GM12864 (cell line): ENCODE data around the gene AKAP7.
"Not testable (repeated sequence)": the region's sequence is repeated elsewhere in the genome, so short reads cannot be mapped to it uniquely, and the experiment has no call there.

Source experiments
- DNase-seq: peaks from one replicate; pipeline ENCODE4 v3.0.0-alpha.2; 2011; ENCODE audit warnings: low read depth
- H3K4me3 ChIP-seq: 2 replicates; pipeline ENCODE4 v1.5.1; 2011; ENCODE audit warnings: mild to moderate bottlenecking, low read depth, low read length, control low read depth
- TF ChIP-seq, protein P1 (sequence below): IDR thresholded peaks from 2 replicates; pipeline ENCODE4 v1.5.1; 2011; ENCODE audit warnings: low read depth, mild to moderate bottlenecking, moderate library complexity, low read length, control low read depth, inconsistent platforms; ENCODE audit errors: missing control alignments

The AKAP7 gene

DNA sequence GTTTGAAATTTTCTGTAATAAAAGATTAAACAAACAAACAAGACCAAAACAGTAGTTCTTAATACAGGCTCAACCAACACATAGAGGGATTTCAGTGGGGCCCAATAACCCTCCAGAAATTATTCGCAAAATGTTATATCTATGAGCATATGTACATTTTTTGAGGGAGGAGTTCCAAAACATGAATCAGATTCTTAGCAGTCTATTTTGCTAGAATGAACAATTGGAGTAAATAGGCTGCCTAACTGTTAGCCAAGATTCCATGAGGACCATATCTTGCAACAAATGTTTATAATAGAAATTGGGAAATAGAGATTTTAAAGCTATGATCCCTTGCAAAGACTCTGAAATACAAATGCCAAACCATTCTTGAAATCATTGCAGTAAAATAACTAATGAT is 186.3 kb downstream of the AKAP7 start:
- H3K4me3 ChIP-seq: no peak overlapping the region
- TF ChIP-seq, protein P1, sequence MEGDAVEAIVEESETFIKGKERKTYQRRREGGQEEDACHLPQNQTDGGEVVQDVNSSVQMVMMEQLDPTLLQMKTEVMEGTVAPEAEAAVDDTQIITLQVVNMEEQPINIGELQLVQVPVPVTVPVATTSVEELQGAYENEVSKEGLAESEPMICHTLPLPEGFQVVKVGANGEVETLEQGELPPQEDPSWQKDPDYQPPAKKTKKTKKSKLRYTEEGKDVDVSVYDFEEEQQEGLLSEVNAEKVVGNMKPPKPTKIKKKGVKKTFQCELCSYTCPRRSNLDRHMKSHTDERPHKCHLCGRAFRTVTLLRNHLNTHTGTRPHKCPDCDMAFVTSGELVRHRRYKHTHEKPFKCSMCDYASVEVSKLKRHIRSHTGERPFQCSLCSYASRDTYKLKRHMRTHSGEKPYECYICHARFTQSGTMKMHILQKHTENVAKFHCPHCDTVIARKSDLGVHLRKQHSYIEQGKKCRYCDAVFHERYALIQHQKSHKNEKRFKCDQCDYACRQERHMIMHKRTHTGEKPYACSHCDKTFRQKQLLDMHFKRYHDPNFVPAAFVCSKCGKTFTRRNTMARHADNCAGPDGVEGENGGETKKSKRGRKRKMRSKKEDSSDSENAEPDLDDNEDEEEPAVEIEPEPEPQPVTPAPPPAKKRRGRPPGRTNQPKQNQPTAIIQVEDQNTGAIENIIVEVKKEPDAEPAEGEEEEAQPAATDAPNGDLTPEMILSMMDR: no peak
- DNase-seq: no peak

DNA sequence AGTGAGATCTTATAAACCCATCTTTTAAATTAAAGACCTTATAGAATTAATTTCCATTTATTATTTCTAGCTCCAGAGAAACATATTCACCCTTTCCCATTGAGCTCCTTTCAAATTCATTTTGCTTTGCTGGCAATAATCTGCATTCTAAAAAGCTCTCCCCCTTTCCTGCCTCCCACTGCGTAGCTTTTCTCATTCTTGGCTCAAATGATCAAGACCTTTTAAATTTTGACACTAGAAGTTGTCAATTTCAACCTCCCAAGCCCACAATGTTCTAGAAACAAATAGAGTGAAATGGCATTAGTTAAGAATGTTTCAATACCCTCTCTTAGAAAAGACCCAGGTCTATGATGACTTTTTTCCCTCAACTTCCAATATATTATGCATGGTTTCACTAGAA is 186.9 kb downstream of the AKAP7 start:
- no peak for DNase-seq
- TF ChIP-seq, protein P1: no peak
- no peak overlapping the region for H3K4me3 ChIP-seq

DNA sequence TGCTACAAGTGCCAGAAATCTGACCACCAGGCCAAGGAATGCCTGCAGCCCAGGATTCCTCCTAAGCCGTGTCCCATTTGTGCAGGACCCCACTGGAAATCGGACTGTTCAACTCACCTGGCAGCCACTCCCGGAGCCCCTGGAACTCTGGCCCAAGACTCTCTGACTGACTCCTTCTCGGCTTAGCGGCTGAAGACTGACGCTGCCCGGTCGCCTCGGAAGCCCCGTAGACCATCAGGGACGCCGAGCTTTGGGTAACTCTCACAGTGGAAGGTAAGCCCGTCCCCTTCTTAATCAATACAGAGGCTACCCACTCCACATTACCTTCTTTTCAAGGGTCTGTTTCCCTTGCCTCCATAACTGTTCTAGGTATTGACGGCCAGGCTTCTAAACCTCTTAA is 190.4 kb downstream of the AKAP7 start:
- not testable (repeated sequence) for H3K4me3 ChIP-seq, DNase-seq

DNA sequence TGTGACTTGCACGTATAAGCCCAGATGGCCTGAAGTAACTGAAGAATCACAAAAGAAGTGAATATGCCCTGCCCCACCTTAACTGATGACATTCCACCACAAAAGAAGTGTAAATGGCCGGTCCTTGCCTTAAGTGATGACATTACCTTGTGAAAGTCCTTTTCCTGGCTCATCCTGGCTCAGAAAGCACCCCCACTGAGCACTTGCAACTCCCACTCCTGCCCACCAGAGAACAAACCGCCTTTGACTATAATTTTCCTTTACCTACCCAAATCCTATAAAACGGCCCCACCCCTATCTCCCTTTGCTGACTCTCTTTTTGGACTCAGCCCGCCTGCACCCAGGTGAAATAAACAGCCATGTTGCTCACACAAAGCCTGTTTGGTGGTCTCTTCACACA is 193.5 kb downstream of the AKAP7 start:
- DNase-seq, H3K4me3 ChIP-seq: not testable (repeated sequence)

DNA sequence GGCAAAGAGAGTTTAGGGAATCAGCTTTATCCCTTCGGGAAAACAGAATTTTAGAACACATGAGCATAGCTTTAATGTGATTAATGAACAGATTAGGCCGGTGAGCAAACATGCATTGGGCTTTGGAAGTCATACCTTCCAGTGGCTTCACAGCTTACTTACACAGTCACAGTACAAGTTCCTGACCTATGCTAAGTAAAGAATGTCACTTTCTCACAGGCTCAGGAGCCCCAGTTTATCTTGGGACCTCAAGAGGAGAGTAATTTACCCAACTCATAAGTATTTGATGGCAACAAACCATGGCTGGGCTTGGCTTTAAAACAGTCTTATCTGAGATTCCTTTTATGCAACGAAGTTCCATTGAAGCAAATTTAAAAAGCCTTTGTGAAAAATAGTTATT is 195.9 kb downstream of the AKAP7 start:
- DNase-seq: no peak
- TF ChIP-seq, protein P1: no peak
- H3K4me3 ChIP-seq: no peak overlapping the region

DNA sequence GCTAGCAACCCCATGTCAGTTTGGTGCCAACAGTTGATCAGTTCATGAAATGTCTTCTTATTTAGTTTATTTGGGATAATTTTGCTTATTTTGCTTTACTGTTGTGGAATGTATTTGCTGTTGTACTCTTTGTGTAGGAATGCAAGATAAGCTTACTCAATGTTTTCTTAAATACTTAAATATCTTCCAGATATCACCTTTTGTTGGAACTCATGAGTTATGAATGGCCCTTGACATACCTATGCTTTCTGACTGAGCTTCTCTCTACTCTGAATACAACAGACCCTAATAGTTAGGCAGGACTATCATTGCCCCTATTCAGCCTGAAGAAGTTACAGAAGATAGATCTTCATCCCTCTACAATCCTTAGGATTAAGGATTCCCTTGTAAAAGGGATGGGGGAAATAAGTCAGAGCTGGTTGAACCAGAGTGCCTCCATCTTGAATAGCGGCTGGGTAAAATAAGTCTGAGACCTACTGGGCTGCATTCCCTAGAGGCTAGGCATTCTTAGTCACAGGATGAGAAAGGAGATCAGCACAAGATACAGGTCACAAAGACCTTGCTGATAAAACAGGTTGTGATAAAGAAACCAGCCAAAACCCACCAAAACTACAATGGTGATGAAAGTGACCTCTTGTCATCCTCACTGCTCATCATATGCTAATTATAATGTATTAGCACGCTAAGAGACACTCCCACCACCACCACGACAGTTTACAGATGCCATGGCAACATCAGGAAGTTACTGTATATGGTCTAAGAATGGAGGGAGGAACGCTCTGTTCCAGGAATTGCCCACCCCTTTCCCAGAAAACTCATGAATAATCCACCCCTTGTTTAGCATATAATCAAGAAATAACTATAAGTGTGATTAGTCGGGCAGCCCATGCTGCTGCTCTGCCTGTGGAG is 196.9 kb downstream of the AKAP7 start:
- H3K4me3 ChIP-seq: no peak overlapping the region
- TF ChIP-seq, protein P1: no peak
- no peak for DNase-seq
